ENCODE measurements around the gene ARSB.

Gene ARSB

GRCh38 chr5:78727786-78728761 is 257.0 kb downstream of the ARSB start:
- DNase-seq (ENCODE audit: low read depth, low spot score) = no peak
- TF ChIP-seq CTCF (IDR thresholded peaks at IDR 0.05; ENCODE audit: insufficient read depth, low read length, missing control alignments) = no peak
- POLR2A ChIA-PET = no interaction called here
- CTCF ChIA-PET = interaction anchor here (1.1 to 1.2 kb wide), 2 partner anchors 8 to 28 kb away, joined by 4 read pairs; no protein-coding TSS in a partner anchor
- H3K4me3 ChIP-seq (ENCODE audit: low read depth, low read length) = no peak overlapping the region

Data from AG04449 (cell line).